H9 (cell line): Measurements from ENCODE around the gene ABCG5. TPM values are rescaled to one million over a fixed set of nuclear protein-coding genes. Genes with fewer than 3 reads are reported as not detected.

Experiments
- DNase-seq: peaks from one replicate; pipeline ENCODE4 v3.0.0-alpha.2; 2017
- H2AFZ ChIP-seq: one replicate; pipeline ENCODE4 v1.6.1; 2013; ENCODE audit warnings: mild to moderate bottlenecking, low read length, control low read depth, moderate library complexity
- H2AK5ac ChIP-seq: 2 replicates; pipeline ENCODE4 v1.6.1; 2013; ENCODE audit warnings: low read length, control low read depth, mixed read lengths; ENCODE audit not compliant: insufficient read length
- H2BK120ac ChIP-seq: one replicate; pipeline ENCODE4 v1.6.1; 2013; ENCODE audit warnings: low read depth, mild to moderate bottlenecking, low read length, control low read depth, inconsistent platforms; ENCODE audit not compliant: poor library complexity, severe bottlenecking
- H2BK12ac ChIP-seq: 2 replicates; pipeline ENCODE4 v1.6.1; 2013; ENCODE audit warnings: low read length, control low read depth, mixed read lengths, low read depth; ENCODE audit not compliant: insufficient read length
- H2BK15ac ChIP-seq: 2 replicates; pipeline ENCODE4 v1.6.1; 2013; ENCODE audit warnings: low read depth, low read length, control low read depth
- H2BK20ac ChIP-seq: one replicate; pipeline ENCODE4 v1.6.1; 2013; ENCODE audit warnings: low read depth, mild to moderate bottlenecking, low read length, control low read depth, inconsistent platforms; ENCODE audit not compliant: poor library complexity, severe bottlenecking
- H2BK5ac ChIP-seq: 2 replicates; pipeline ENCODE4 v1.6.1; 2013; ENCODE audit warnings: low read length, control low read depth, mixed read lengths; ENCODE audit not compliant: insufficient read length
- H3K14ac ChIP-seq: 2 replicates; pipeline ENCODE4 v1.6.1; 2013; ENCODE audit warnings: low read length, control low read depth; ENCODE audit not compliant: insufficient read depth
- H3K18ac ChIP-seq: 2 replicates; pipeline ENCODE4 v1.6.1; 2013; ENCODE audit warnings: low read depth, mild to moderate bottlenecking, mixed read lengths, low read length, control low read depth; ENCODE audit not compliant: insufficient read length
- H3K23ac ChIP-seq: 2 replicates; pipeline ENCODE4 v1.6.1; 2013; ENCODE audit warnings: low read length, control low read depth, mixed read lengths, low read depth; ENCODE audit not compliant: insufficient read length
- H3K23me2 ChIP-seq: 2 replicates; pipeline ENCODE4 v1.6.1; 2013; ENCODE audit warnings: low read depth, mild to moderate bottlenecking, mixed read lengths, low read length, control low read depth; ENCODE audit not compliant: insufficient read length, poor library complexity, severe bottlenecking
- H3K27ac ChIP-seq: 2 replicates; pipeline ENCODE4 v1.5.1; 2013; ENCODE audit warnings: low read length, control low read depth, mixed read lengths, low read depth; ENCODE audit not compliant: insufficient read length
- H3K27me3 ChIP-seq: 2 replicates; pipeline ENCODE4 v1.6.1; 2013; ENCODE audit warnings: low read length, control low read depth, inconsistent platforms; ENCODE audit not compliant: insufficient read depth
- H3K4ac ChIP-seq: 2 replicates; pipeline ENCODE4 v1.6.1; 2013; ENCODE audit warnings: low read depth, mild to moderate bottlenecking, control low read depth, inconsistent platforms, low read length, moderate library complexity
- H3K4me1 ChIP-seq: 2 replicates; pipeline ENCODE4 v1.6.1; 2013; ENCODE audit warnings: low read length, control low read depth, inconsistent platforms; ENCODE audit not compliant: insufficient read depth
- H3K4me2 ChIP-seq: 2 replicates; pipeline ENCODE4 v1.6.1; 2013; ENCODE audit warnings: low read length, control low read depth, mixed read lengths; ENCODE audit not compliant: insufficient read length, insufficient read depth
- H3K56ac ChIP-seq: 2 replicates; pipeline ENCODE4 v1.6.1; 2013; ENCODE audit warnings: low read depth, mild to moderate bottlenecking, mixed read lengths, low read length, control low read depth; ENCODE audit not compliant: insufficient read length
- H3K79me1 ChIP-seq: 2 replicates; pipeline ENCODE4 v1.6.1; 2013; ENCODE audit warnings: low read depth, mild to moderate bottlenecking, moderate library complexity, low read length, control low read depth, inconsistent platforms; ENCODE audit not compliant: insufficient read depth, poor library complexity, severe bottlenecking
- H3K79me2 ChIP-seq: 2 replicates; pipeline ENCODE4 v1.6.1; 2013; ENCODE audit warnings: low read length, control low read depth, inconsistent platforms; ENCODE audit not compliant: insufficient read depth
- H3K9ac ChIP-seq: 2 replicates; pipeline ENCODE4 v1.6.1; 2013; ENCODE audit warnings: low read length, control low read depth, mixed read lengths; ENCODE audit not compliant: insufficient read length; ENCODE audit errors: extremely low read depth
- H3K9me3 ChIP-seq: one replicate; pipeline ENCODE4 v1.6.1; 2013; ENCODE audit warnings: low read depth, low read length, inconsistent platforms; ENCODE audit not compliant: control insufficient read depth
- H3T11ph ChIP-seq: one replicate; pipeline ENCODE4 v1.6.1; 2013; ENCODE audit warnings: mild to moderate bottlenecking, low read length, control low read depth, inconsistent platforms
- H4K20me1 ChIP-seq: one replicate; pipeline ENCODE4 v1.6.1; 2013; ENCODE audit not compliant: control insufficient read depth, insufficient read length, insufficient read depth
- H4K5ac ChIP-seq: 2 replicates; pipeline ENCODE4 v1.6.1; 2013; ENCODE audit warnings: low read depth, mild to moderate bottlenecking, mixed read lengths, low read length, control low read depth; ENCODE audit not compliant: insufficient read length
- H4K8ac ChIP-seq: replicated peaks from 2 replicates; pipeline ENCODE4 v1.6.1; 2013; ENCODE audit warnings: low read length, control low read depth, mixed read lengths, low read depth; ENCODE audit not compliant: insufficient read length
- H4K91ac ChIP-seq: 2 replicates; pipeline ENCODE4 v1.6.1; 2013; ENCODE audit warnings: low read depth, mild to moderate bottlenecking, moderate library complexity, mixed read lengths, low read length, control low read depth; ENCODE audit not compliant: insufficient read length
- H3K27ac Mint-ChIP-seq, 3 experiments: 2 replicates in 2 of 3; 3 replicates in 1 of 3; pipeline ENCODE4 v1.8.0; 2020 to 2021; ENCODE audit warnings: mixed read lengths in 3 of 3, mild to moderate bottlenecking in 1 of 3, moderate library complexity in 1 of 3
- H3K27me3 Mint-ChIP-seq: 2 replicates; pipeline ENCODE4 v1.8.0; 2021; ENCODE audit warnings: low read depth, mild to moderate bottlenecking, moderate library complexity, mixed read lengths
- H3K36me3 Mint-ChIP-seq, 3 experiments: 2 replicates in 2 of 3; 3 replicates in 1 of 3; pipeline ENCODE4 v1.8.0; 2020 to 2021; ENCODE audit warnings: low read depth in 3 of 3, mixed read lengths in 3 of 3; ENCODE audit not compliant: insufficient read depth in 1 of 3
- H3K4me1 Mint-ChIP-seq, 2 experiments: 2 replicates each; pipeline ENCODE4 v1.8.0; 2020; ENCODE audit warnings: mixed read lengths in 2 of 2
- H3K4me3 Mint-ChIP-seq, 2 experiments: 2 replicates in 1 of 2; 3 replicates in 1 of 2; pipeline ENCODE4 v1.8.0; 2020 to 2021; ENCODE audit warnings: mild to moderate bottlenecking in 2 of 2, mixed read lengths in 2 of 2, moderate library complexity in 1 of 2
- H3K9me3 Mint-ChIP-seq, 2 experiments: 2 replicates in 1 of 2; 3 replicates in 1 of 2; pipeline ENCODE4 v1.8.0; 2020; ENCODE audit warnings: mild to moderate bottlenecking in 2 of 2, mixed read lengths in 2 of 2, moderate library complexity in 1 of 2
- CTCF ChIP-seq: fragments of 200-600 bp; sonication (generic); conservative IDR thresholded peaks from 3 replicates; pipeline ENCODE4 v1.8.0; 2021; ENCODE audit warnings: antibody characterized with exemption, mild to moderate bottlenecking
- WGBS: extraction: QIAGEN DNeasy Blood & Tissue Kit; methylation state at CpG from one replicate; pipeline ENCODE4 v1.1.7; 2013; ENCODE audit warnings: missing lambda C conversion rate, low lambda C conversion rate, mixed read lengths; ENCODE audit not compliant: insufficient read length; ENCODE audit errors: extremely low coverage; 5-methylcytosine and 5-hydroxymethylcytosine counted together
- total RNA-seq: library from RNA; stranded (reverse); gene quantifications from 2 replicates; pipeline ENCODE4 v1.2.1, GENCODE V29; 2021

ABCG5 gene
- total RNA-seq, 1 experiment from 2014 or later = not detected

- Mint-ChIP-seq H3K27me3 (peaks cover 7% of the 10 kb centered on the region; the same call in 1 of the 2 replicates), H3K36me3 (no peaks in the 10 kb centered on the region), H3K4me1 (peaks cover 0 to 11% of the 10 kb centered on the region in 2 experiments; a peak in 2 of 4 replicates), H3K4me3 (no peak overlapping the region), H3K27ac (no peak overlapping the region), H3K9me3 (no peaks in the 10 kb centered on the region)
- Histone ChIP-seq H3K9me3 (no peaks in the 10 kb centered on the region), H3K23me2 (no peaks in the 10 kb centered on the region), H3K27ac (no peak overlapping the region), H3K79me2 (no peaks in the 10 kb centered on the region), H3T11ph (no peak overlapping the region), H4K5ac (no peak overlapping the region), H3K9ac (no peak overlapping the region), H2BK20ac (no peak overlapping the region), H2BK15ac (no peak overlapping the region), H4K8ac (no peak overlapping the region), H2BK120ac (no peak overlapping the region), H3K56ac (no peak overlapping the region), H3K14ac (no peak overlapping the region), H3K18ac (no peak overlapping the region), H3K27me3 (no peaks in the 10 kb centered on the region), H4K20me1 (no peaks in the 10 kb centered on the region), H2AK5ac (no peak overlapping the region), H3K23ac (no peak overlapping the region), H4K91ac (no peak overlapping the region), H2AFZ (no peak overlapping the region), H3K4me1 (no peaks in the 10 kb centered on the region; the same call in 1 of the 2 replicates), H3K4me2 (no peak overlapping the region), H3K79me1 (no peaks in the 10 kb centered on the region), H2BK5ac (no peak overlapping the region), H3K4ac (no peak overlapping the region), H2BK12ac (no peak overlapping the region)
- WGBS = no CpG with 5 or more reads among the region's 9 CpGs
- no peak for DNase-seq
- TF ChIP-seq CTCF = no peak
These were observed 4.2 kb upstream of the ABCG5 start for GRCh38 chr2:43842866-43843226.
